NCI-H2196 (cell line): ENCODE results near the gene FAM32A.

Experiments used
- DNase-seq: peaks from one replicate; lab custom pipeline; 2025; ENCODE audit not compliant: unreplicated experiment; lab: John Stamatoyannopoulos, UW

Gene FAM32A

GRCh38 chr19:16224293-16225045, 39.3 kb downstream of the FAM32A start:
- no peak for DNase-seq

GRCh38 chr19:16225279-16226183, 40.3 kb downstream of the FAM32A start:
- DNase-seq: no peak

- no peak for DNase-seq
Observed at GRCh38 chr19:16226184-16226591, 41.0 kb downstream of the FAM32A start.

- DNase-seq: no peak
Observed at GRCh38 chr19:16226878-16227836, 41.9 kb downstream of the FAM32A start.

- DNase-seq: no peak
Observed at GRCh38 chr19:16227837-16228636, 42.8 kb downstream of the FAM32A start.

- DNase-seq: no peak
Observed at GRCh38 chr19:16228637-16229321, 43.6 kb downstream of the FAM32A start.

GRCh38 chr19:16229322-16229641, 44.1 kb downstream of the FAM32A start:
- no peak for DNase-seq

GRCh38 chr19:16232127-16232526, 46.9 kb downstream of the FAM32A start:
- DNase-seq: no peak

GRCh38 chr19:16232568-16232967, 47.4 kb downstream of the FAM32A start:
- no peak for DNase-seq

- no peak for DNase-seq
Observed at GRCh38 chr19:16233081-16233776, 48.0 kb downstream of the FAM32A start.

GRCh38 chr19:16233836-16234551, 48.8 kb downstream of the FAM32A start:
- no peak for DNase-seq

GRCh38 chr19:16234552-16235445, 49.6 kb downstream of the FAM32A start:
- DNase-seq: no peak

GRCh38 chr19:16235811-16236652, 50.8 kb downstream of the FAM32A start:
- DNase-seq: no peak
